Dedifferentiated amniotic fluid mesenchymal stem cell (primary cell): ENCODE data around the gene GRIN1.
A peak's percentile ranks its signal among the peaks of the same experiment; 100 is the strongest.

Source experiments
- DNase-seq: peaks from one replicate; pipeline ENCODE4 v3.0.0-alpha.2; 2016; ENCODE audit errors: extremely low spot score

GRIN1 gene

GRCh38 chr9:137178201-137178938 lies 39.4 kb downstream of the GRIN1 start:
- no peak for DNase-seq

GRCh38 chr9:137178939-137179630 lies 40.1 kb downstream of the GRIN1 start:
- no peak for DNase-seq

- no peak for DNase-seq
Observed at GRCh38 chr9:137179761-137180160, 40.8 kb downstream of the GRIN1 start.

- DNase-seq = no peak
Observed at GRCh38 chr9:137180491-137180890, 41.5 kb downstream of the GRIN1 start.

GRCh38 chr9:137181680-137182079 lies 42.7 kb downstream of the GRIN1 start:
- DNase-seq = no peak

GRCh38 chr9:137182836-137183235 lies 43.9 kb downstream of the GRIN1 start:
- DNase-seq = no peak

- no peak for DNase-seq
Observed at GRCh38 chr9:137183980-137184595, 45.1 kb downstream of the GRIN1 start.

GRCh38 chr9:137184881-137185660 lies 46.1 kb downstream of the GRIN1 start:
- DNase-seq = no peak

GRCh38 chr9:137185921-137186320 lies 47.0 kb downstream of the GRIN1 start:
- no peak for DNase-seq

- DNase-seq = no peak
Observed at GRCh38 chr9:137186385-137186784, 47.4 kb downstream of the GRIN1 start.

GRCh38 chr9:137187386-137187785 lies 48.4 kb downstream of the GRIN1 start:
- DNase-seq = no peak

GRCh38 chr9:137188086-137188489 lies 49.1 kb downstream of the GRIN1 start:
- no peak for DNase-seq

GRCh38 chr9:137188490-137189296 lies 49.7 kb downstream of the GRIN1 start, which contains the start of the genes ANAPC2 and SSNA1:
ANAPC2 (minus strand) TSS chr9:137188560; CDS start chr9:137188532, 28 bp downstream.
SSNA1 (plus strand) TSS chr9:137188676; CDS start chr9:137188727, 51 bp downstream.
- DNase-seq = peak; percentile 82

GRCh38 chr9:137189297-137190295 lies 50.6 kb downstream of the GRIN1 start:
- no peak for DNase-seq

- no peak for DNase-seq
Observed at GRCh38 chr9:137190315-137190856, 51.4 kb downstream of the GRIN1 start.

GRCh38 chr9:137191245-137191644 lies 52.3 kb downstream of the GRIN1 start:
- DNase-seq = no peak

- no peak for DNase-seq
Observed at GRCh38 chr9:137191691-137192447, 52.9 kb downstream of the GRIN1 start.

GRCh38 chr9:137192448-137192780 lies 53.5 kb downstream of the GRIN1 start:
- no peak for DNase-seq

- no peak for DNase-seq
Observed at GRCh38 chr9:137192859-137193258, 53.9 kb downstream of the GRIN1 start.
